ENCODE measurements around the gene PRSS35. TPM values are rescaled to one million over a fixed set of nuclear protein-coding genes. Genes with fewer than 3 reads are reported as not detected.
A peak's percentile ranks its signal among the peaks of the same experiment; 100 is the strongest.

Gene PRSS35
- total RNA-seq, 2 donors from 2014 or later = 0.85 to 10.0 TPM

DNA sequence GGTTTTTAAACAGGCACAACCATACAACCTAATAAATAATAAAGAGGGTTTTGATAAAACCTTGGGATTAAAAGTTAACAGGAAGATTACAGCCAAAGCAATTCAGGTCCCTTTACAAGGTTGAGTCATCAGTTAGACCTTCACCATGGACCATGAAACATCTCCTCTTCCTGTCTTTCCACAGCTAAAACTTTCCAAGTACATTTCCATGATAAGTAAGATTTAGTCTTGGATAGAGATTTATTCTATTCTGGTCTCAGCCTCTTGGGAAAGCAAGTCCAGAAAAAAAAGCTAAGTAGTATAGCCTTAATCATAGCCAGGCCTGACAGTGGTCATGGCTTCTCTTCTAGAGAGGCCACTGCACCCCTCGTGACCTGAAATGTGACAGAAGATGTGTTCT, 2.9 kb upstream of the PRSS35 start:
- Histone ChIP-seq H3K36me3 (no peaks in the 10 kb centered on the region), H3K4me3 (no peak overlapping the region), H3K9me3 (no peaks in the 10 kb centered on the region), H3K27ac (no peak overlapping the region), H3K27me3 (no peaks in the 10 kb centered on the region), H3K4me1 (peaks cover 0 to 10% of the 10 kb centered on the region in 2 donors)
- TF ChIP-seq CTCF (IDR thresholded peaks at IDR 0.05) = no peak
- no peak for DNase-seq (ENCODE audit: low spot score)

DNA sequence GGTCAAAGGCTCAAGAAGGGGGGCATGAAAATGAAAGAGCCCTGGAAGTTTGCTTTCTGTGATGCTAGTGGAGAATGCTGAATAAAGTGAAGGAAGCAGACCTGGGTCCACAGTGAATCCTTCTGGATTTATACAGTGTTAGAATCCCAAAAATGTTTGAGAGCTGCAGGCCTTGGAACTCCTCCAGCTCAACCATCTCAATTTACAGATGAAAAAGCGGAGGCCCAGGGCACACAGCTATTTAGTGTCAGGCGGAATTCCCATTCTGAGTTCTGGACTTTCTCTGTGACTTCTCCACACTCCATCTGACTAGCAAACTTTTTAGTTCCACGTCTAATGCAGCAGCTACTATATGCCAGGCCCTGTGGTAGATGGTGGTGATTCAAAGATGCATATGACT, 1.5 kb upstream of the PRSS35 start:
- no peak for DNase-seq (ENCODE audit: low spot score)
- H3K4me1 ChIP-seq = peaks cover 0 to 13% of the 10 kb centered on the region in 2 donors
- H3K36me3 ChIP-seq = no peaks in the 10 kb centered on the region
- no peak overlapping the region for H3K4me3 ChIP-seq
- no peaks in the 10 kb centered on the region for H3K27me3 ChIP-seq
- H3K27ac ChIP-seq = no peak overlapping the region
- TF ChIP-seq CTCF (IDR thresholded peaks at IDR 0.05) = no peak
- no peaks in the 10 kb centered on the region for H3K9me3 ChIP-seq

GRCh38 chr6:83511266-83511665, 1.1 kb upstream of the PRSS35 start:
- H3K27ac ChIP-seq = peak overlapping the region in 1 of 2 donors; percentile 38
- peaks cover 0 to 13% of the 10 kb centered on the region in 2 donors for H3K4me1 ChIP-seq
- no peaks in the 10 kb centered on the region for H3K9me3 ChIP-seq
- no peak for DNase-seq (ENCODE audit: low spot score)
- H3K27me3 ChIP-seq = no peaks in the 10 kb centered on the region
- TF ChIP-seq CTCF (IDR thresholded peaks at IDR 0.05) = no peak
- no peaks in the 10 kb centered on the region for H3K36me3 ChIP-seq
- no peak overlapping the region for H3K4me3 ChIP-seq

DNA sequence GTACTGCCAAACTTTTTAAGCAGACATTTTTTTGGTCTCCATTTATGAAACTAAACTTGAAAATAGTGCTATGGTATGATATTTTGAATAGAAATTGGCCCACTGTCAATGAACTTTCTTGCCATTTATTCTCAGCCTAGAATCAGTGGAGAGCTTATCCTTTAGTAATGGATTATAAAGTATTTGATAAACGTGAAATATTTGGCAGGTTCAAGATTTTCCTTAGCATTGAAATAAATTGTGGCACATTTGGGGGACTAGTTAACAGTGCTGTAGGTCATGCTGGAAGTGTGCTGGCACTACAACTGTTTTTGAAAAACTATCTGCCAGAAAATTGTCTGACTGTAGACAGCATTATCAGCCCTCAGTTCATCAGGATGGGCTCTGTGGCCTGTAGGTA, 2.1 kb downstream of the PRSS35 start:
- Histone ChIP-seq H3K9me3 (no peaks in the 10 kb centered on the region), H3K4me3 (no peak overlapping the region), H3K27ac (no peak overlapping the region), H3K27me3 (no peaks in the 10 kb centered on the region), H3K36me3 (no peaks in the 10 kb centered on the region), H3K4me1 (peaks cover 0 to 13% of the 10 kb centered on the region in 2 donors)
- DNase-seq (ENCODE audit: low spot score) = no peak
- no peak for TF ChIP-seq CTCF (IDR thresholded peaks at IDR 0.05)

DNA sequence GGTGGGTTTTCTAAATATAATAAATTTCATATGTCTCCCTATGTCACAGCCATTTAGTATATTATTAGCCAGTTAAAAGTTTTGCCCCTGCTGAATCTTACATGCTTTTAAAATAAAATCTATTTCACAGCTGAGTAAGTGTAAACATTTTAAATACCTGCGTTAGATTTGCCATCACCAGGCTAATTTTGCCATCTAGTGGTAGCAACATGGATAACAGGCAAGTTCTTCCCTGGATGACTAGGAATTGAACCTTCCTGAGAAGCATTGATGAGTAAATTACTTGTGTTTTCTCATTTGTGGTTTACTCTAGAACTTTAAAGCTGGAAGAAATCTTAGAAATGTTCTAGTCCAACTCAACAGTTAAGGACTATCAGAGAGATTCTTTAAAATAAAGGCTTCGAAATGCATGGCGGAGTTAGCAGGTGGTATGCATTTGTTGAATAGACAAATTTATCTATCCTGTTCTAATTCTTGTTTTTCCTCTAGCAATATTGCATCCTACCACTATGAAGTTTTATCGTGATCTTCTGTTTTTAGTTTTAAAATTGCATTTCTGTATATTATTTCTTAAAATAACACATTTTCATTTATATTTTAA, 2.6 kb downstream of the PRSS35 start:
- no peak overlapping the region for H3K4me3 ChIP-seq

More for the DNA sequence above, 2.6 kb downstream of the PRSS35 start:
- Histone ChIP-seq H3K36me3 (no peaks in the 10 kb centered on the region), H3K27ac (no peak overlapping the region), H3K27me3 (no peaks in the 10 kb centered on the region), H3K9me3 (no peaks in the 10 kb centered on the region), H3K4me1 (peaks cover 0 to 13% of the 10 kb centered on the region in 2 donors)
- TF ChIP-seq CTCF (IDR thresholded peaks at IDR 0.05) = peak; percentile 68 to 86
- no peak for DNase-seq (ENCODE audit: low spot score)

All from right atrium auricular region (tissue), 2 donors.